Retina (tissue), 1 donor: ENCODE results near the gene PPP4R3B.
"Not testable (repeated sequence)": the region's sequence is repeated elsewhere in the genome, so short reads cannot be mapped to it uniquely, and the experiment has no call there.

Experiments used
- DNase-seq: peaks from one replicate; pipeline ENCODE4 v3.0.0-alpha.2; 2016

PPP4R3B gene

GRCh38 chr2:55595536-55595935 lies 21.9 kb downstream of the PPP4R3B start:
- no peak for DNase-seq

DNA sequence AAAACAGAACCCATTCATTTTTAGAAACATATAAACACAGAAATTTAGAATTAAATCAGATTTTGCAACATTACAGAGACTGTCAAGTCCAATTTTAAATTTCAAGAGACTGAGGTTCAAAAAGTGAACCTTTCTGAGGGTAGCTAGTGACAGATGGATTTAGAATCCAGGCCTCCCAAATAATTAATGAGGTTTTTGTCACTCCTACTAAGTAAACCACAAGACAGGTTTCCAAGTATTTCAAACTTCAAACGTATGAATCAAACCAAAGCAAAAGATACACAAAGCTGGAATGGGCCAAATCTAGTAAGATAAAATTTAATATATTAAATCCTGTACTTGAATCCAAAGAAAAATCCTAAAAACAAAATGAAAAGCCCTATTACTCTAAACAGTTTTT lies 25.3 kb downstream of the PPP4R3B start:
- DNase-seq: no peak

- DNase-seq: no peak
These were observed 26.5 kb downstream of the PPP4R3B start for GRCh38 chr2:55590810-55591440.

DNA sequence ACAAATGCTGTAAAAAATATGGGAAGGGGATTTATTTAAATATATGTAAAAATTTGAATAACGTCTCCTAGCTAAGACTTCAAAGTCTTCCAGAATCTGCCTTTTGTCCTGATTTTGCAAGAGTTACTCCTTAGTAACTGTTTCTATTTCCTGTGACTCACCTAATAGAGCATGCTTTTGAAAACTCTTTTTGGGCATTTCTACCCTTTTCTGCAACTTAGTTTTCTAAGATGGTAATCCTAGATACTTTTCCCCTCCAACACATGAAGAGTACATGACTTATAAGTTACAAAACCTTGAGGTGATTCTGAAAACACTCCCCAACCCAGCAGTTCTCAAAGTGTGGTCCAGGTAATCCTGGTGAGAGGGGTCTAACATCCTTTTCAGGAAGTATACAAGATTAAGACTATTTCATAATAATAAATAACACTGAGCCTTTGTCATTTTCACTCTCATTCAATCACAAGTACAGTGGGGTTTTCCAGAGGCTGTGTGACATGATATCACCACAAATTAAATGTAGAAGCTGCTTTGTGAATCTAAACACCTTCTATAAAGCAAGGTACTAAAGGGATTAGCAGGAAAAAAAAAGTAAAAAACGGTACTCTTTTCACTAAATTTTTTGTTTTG lies 31.9 kb downstream of the PPP4R3B start:
- no peak for DNase-seq

DNA sequence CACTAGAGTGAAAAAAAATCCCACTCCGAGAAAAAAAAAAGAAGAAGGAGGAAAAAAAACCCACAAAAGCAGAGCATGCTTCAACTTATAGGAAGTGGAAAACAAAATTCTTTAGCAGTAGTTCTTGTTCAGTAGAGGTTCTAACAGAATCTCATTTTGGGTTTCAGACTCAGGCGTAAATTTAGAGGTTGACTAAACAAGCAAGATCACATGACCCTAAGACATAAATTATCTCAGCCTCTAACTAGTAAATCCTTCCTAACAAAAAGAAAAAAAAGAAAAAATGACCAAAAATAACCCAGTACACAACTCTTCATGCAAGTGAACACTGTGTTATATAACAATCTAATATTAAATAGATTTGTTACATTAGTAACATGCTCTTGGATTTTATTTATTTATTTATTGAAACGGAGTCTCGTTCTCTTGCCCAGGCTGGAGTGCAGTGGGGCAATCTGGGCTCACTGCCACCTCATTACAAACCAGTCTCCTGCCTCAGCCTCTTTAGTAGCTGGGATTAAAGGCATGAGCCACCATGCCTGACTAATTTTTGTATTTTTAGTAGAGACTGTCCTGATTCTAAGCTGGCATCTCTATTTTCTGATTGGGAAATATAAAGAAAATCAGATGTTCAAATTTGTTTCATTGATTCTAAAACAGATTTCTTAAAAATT lies 35.4 kb downstream of the PPP4R3B start:
- DNase-seq: no peak

GRCh38 chr2:55581435-55581834 lies 36.0 kb downstream of the PPP4R3B start:
- no peak for DNase-seq

DNA sequence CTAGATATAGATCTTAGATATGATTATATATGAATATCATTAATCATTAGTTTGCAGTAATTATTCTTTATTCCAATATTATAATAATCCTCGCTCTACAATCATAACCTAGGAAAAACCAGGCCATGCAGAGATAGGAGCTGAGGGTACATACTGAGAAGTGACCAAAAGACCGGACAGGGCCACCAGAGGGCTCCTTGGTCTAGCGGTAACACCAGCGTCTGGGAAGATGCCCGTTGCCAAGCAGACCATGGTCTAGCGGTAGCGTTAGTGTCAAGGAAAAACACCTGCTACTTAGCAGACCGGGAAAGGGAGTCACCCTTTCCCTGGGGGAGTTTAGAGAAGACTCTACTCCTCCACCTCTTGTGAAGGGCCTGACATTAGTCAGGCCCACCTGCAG lies 48.4 kb downstream of the PPP4R3B start:
- DNase-seq: not testable (repeated sequence)

- DNase-seq: no peak
These were observed 50.1 kb downstream of the PPP4R3B start for GRCh38 chr2:55567298-55567697.

GRCh38 chr2:55565613-55566012 lies 51.8 kb downstream of the PPP4R3B start:
- no peak for DNase-seq

DNA sequence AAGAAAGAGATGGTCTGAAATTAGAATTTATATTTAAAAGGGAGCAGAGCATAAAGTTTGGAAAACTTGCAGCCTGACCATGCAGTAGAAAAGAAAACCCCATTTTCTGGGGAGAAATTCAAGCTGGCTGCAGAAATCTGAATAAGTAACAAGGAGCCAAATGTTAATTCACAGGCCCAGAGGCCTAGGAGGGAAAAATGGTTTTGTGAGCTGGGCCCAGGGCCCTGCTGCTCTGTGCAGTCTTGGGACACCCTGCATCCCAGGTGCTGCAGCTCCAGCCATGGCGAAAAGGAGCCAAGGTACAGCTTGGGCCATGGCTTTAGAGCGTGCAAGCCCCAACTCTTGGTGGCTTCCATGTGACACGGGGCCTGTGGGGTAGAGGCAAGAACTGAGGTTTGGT lies 56.6 kb downstream of the PPP4R3B start:
- DNase-seq: no peak

DNA sequence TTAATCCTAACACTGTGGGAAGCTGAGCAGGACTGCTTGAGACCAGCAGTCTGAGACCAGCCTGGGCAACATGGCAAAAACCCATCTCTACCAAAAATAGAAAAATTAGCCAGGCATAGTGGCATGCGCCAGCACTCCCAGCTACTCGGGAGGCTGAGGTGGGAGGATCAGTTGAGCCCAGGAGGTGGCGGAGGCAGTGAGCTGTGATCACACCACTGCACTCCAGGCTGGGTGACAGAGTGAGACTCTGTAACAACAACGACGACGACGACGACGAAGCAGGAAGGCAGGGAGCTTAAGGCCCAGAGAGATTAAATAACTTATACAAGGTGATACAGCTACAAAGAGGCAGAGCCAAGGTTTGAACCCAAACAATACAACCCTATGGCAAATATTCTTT lies 60.6 kb downstream of the PPP4R3B start:
- DNase-seq: no peak

- DNase-seq: no peak
These were observed 61.4 kb downstream of the PPP4R3B start for GRCh38 chr2:55555977-55556376.

DNA sequence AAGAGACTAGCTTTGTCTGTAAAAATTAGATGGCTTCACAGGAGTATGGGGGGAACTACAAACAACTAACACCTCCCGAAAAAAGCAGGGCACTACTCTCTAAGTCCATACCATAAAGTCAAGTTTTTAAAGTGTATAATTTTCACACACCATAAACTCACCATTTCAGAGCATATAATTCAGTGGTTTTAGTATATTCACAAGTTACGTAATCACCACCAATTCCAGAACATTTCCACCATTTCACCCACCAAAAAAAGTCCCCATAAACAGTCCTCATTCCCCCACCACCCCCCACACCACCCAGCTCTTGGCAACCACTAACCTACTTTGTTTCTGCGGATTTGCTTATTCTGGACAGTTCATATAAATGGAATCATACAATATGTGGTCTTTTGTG lies 64.1 kb downstream of the PPP4R3B start:
- DNase-seq: no peak

DNA sequence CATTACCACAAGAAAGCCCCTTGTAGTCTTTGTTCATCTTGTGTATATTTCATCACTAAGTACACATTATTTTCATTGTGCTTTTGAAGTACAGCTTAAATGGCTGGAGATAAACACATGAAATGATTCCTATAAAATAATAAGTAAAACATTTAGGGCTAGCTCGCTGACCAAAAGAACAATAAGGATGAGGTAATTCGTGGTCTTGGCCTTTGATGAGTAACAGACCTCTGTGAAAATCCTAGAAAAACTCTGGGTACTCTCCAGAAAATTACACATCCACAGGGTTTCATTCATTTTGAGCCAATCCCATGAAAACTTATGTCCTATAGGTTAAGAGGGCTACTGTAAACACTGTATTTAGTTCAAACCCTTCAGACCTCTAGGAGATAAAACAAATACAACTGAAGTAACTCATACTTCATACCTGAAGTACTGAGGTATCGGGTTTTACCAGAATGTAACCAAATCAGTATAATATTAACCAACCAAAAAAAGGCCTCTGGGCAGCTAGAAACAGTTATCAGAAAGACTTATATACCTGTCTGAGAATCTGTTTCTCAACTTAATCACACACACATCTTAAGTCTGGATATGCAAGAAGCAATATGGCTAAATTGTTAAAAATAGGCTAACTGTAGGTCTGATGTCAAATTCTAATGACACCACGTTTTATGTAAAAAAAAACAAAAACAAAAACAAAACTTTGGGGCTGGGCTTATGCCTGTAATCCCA lies 66.9 kb downstream of the PPP4R3B start:
- DNase-seq: no peak

DNA sequence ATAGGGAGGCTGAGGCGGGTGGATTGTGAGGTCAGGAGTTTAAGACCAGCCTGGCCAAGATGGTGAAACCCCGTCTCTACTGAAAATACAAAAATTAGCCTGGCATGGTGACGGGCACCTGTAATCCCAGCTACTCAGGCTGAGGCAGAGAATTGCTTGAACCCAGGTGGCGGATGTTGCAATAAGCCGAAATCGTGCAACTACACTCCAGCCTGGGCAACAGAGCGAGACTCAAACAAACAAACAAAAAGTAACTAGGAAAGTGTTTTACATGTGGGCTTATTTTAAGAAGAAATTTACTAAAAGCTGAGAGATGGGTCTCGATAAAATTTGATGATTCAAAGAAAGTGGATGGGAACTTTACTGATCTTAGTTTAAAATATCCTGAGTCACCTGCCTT lies 69.7 kb downstream of the PPP4R3B start:
- not testable (repeated sequence) for DNase-seq

DNA sequence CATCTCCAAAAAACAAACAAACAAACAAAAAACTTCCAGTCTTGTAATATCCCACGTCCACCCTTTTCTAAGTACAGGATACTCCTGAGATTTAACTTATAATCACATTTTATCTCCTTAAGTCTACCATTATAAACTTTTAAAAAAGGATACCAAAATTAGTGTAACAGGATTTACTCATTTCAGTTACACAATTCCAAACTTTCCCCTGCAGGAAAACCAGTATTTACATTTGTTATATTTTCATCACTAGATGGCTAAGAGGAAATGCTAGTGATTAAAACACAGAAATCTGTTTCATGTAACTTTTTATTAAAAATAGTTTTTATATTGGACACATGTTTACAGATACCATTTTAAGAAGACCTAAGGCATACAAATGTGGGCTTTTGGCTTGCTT lies 70.4 kb downstream of the PPP4R3B start:
- no peak for DNase-seq

GRCh38 chr2:55530539-55531081 lies 86.8 kb downstream of the PPP4R3B start:
- no peak for DNase-seq

GRCh38 chr2:55526174-55526573 lies 91.2 kb downstream of the PPP4R3B start:
- no peak for DNase-seq

- DNase-seq: no peak
These were observed 92.5 kb downstream of the PPP4R3B start for GRCh38 chr2:55524884-55525437.

- DNase-seq: no peak
These were observed 97.2 kb downstream of the PPP4R3B start for GRCh38 chr2:55519938-55520885.

DNA sequence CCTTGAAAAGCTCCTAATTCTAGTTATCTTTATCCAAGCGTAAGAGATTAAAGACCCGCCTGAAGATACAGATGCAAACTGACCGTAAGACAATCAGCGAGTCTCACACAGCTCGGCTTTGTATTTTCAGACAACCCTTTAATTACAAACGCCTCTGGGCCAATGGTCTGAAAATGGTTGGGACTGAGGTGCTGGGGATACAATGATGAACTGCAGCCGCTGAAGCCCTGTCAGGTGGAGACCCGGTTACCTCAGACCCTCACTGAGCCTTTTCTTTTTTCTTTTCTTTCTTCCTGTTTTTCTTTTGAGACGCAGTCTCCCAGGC lies 98.6 kb downstream of the PPP4R3B start:
- no peak for DNase-seq

DNA sequence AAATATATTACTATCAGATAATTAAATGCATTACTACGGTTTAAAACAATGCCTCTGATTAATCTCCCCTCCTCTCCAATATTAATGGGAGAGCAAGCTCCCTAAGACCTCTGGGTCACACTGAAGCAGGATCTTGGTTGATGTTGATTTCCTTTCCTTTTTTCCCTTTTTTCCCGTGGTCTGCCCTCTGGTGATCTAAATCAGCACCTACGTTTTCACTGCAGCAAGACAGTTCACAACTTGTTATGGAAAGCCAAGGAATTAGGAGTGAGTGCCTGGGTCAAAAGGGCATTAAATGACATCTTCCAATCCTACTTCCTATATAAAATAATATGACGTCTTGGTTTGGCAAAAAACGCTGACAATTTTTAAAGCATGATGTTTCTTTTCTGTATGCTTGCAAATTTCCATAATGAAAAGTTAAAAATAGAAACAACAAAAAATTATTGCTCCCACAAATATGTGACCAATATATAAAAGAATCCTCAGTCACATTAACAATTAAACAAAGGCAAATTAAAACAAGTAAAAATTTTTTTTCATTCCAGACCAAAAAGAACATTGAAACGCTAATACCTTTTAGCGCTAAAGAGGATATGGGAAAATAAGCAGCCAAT lies 105.8 kb downstream of the PPP4R3B start:
- peak; percentile 31 for DNase-seq
